Kidney (tissue), 14 donors: ENCODE results near the gene AGXT2. TPM values are rescaled to one million over a fixed set of nuclear protein-coding genes. Genes with fewer than 3 reads are reported as not detected.
A peak's percentile ranks its signal among the peaks of the same experiment; 100 is the strongest.

Experiments used
- DNase-seq, 5 donors: peaks; one replicate each; pipeline ENCODE4 v3.0.0-alpha.2; 2013 to 2020
- FAIRE-seq: peaks from 2 replicates; lab custom pipeline; 2012; peaks lifted over from hg19 to GRCh38; lab: Jason Lieb, UNC
- H3K27ac ChIP-seq, 2 donors: one replicate each; pipeline ENCODE4 v1.7.0; 2013; ENCODE audit warnings: low read depth in 2 of 2, low read length in 2 of 2, inconsistent platforms in 1 of 2
- H3K27me3 ChIP-seq: one replicate; pipeline ENCODE4 v1.7.1; 2013; ENCODE audit warnings: low read length, inconsistent platforms; ENCODE audit not compliant: control insufficient read depth, insufficient read depth
- H3K36me3 ChIP-seq, 3 donors: one replicate each; pipeline versions ENCODE4 v1.7.0 to v1.7.1; 2013; ENCODE audit warnings: low read length in 3 of 3, control low read depth in 1 of 3, inconsistent platforms in 1 of 3; ENCODE audit not compliant: insufficient read depth in 3 of 3, control insufficient read depth in 2 of 3
- H3K4me1 ChIP-seq, 3 donors: one replicate each; pipeline versions ENCODE4 v1.7.0 to v1.7.1; 2013; ENCODE audit warnings: low read length in 3 of 3, inconsistent platforms in 1 of 3, low read depth in 1 of 3; ENCODE audit not compliant: control insufficient read depth in 2 of 3, insufficient read depth in 2 of 3
- H3K4me3 ChIP-seq, 3 donors: one replicate each; pipeline versions ENCODE4 v1.7.0 to v1.8.1; 2013; ENCODE audit warnings: low read length in 3 of 3, control low read depth in 1 of 3, inconsistent platforms in 1 of 3
- H3K9ac ChIP-seq, 3 donors: one replicate each; pipeline versions ENCODE4 v1.7.0 to v1.7.1; 2013; ENCODE audit warnings: low read length in 3 of 3, control low read depth in 1 of 3, inconsistent platforms in 1 of 3
- H3K9me3 ChIP-seq, 3 donors: one replicate each; pipeline versions ENCODE4 v1.7.0 to v1.7.1; 2013; ENCODE audit warnings: low read length in 3 of 3, control low read depth in 1 of 3, inconsistent platforms in 1 of 3; ENCODE audit not compliant: control insufficient read depth in 2 of 3, insufficient read depth in 1 of 3
- CTCF ChIP-seq: IDR thresholded peaks from 3 replicates; pipeline ENCODE4 v1.5.1; 2012; ENCODE audit warnings: mild to moderate bottlenecking, moderate library complexity, borderline replicate concordance; ENCODE audit not compliant: insufficient read depth; ENCODE audit errors: extremely low read depth
- intact Hi-C: fragments of 100-400 bp; cut with DNase I; formaldehyde crosslinking; loops from one replicate; pipeline ENCODE4 v1.11.1; 2022
- polyA plus RNA-seq: library from polyadenylated mRNA; stranded (reverse); fragments of 350-450 nt; fragmentation: Illumina TruSeq; extraction: RNeasy Lipid Tissue Mini Kit (QIAGEN cat#74804); gene quantifications from one replicate; pipeline ENCODE4 v1.2.3, GENCODE V29; 2014; ENCODE audit warnings: low read depth, low replicate concordance; ENCODE audit not compliant: insufficient read depth
- total RNA-seq: library from RNA; stranded (reverse); fragmentation: NEBNext Ultra II Directional; extraction: Animal tissue kit (Norgen Biotek cat#: 25700); gene quantifications from one replicate; pipeline ENCODE4 v1.2.1, GENCODE V29; 2021
- donor health status: control.
- donor health status: control.
- donor health status: control.
- donor health status: control.
- donor health status: control.
- donor health status: DM: yes; HTN: yes; CAD: no.
- donor health status: Normal renal cell carcinoma (clear cell type).

AGXT2 gene
- total and polyA plus RNA-seq, 2 donors from 2014 or later = 8.0 to 215 TPM

- no peak overlapping the region for H3K9ac ChIP-seq
- peaks cover 0 to 7% (median 2%) of the 10 kb centered on the region in 3 donors for H3K36me3 ChIP-seq
- TF ChIP-seq CTCF = no peak
- H3K9me3 ChIP-seq = no peaks in the 10 kb centered on the region
- no peak overlapping the region for H3K4me3 ChIP-seq
- intact Hi-C loops = no loop called here
- no peak for FAIRE-seq
- no peaks in the 10 kb centered on the region for H3K27me3 ChIP-seq
- DNase-seq = peak in 3 of 5 donors; percentile 14 to 48 (median 45)
- no peaks in the 10 kb centered on the region for H3K4me1 ChIP-seq
- H3K27ac ChIP-seq = no peak overlapping the region
Measured at GRCh38 chr5:35087991-35088390, 40.2 kb upstream of the AGXT2 start.

- DNase-seq = no peak
- Histone ChIP-seq H3K4me3 (no peak overlapping the region), H3K36me3 (peaks cover 0 to 7% (median 2%) of the 10 kb centered on the region in 3 donors), H3K9ac (no peak overlapping the region), H3K27me3 (no peaks in the 10 kb centered on the region), H3K4me1 (no peaks in the 10 kb centered on the region), H3K27ac (no peak overlapping the region), H3K9me3 (no peaks in the 10 kb centered on the region)
- intact Hi-C loops = no loop called here
- TF ChIP-seq CTCF = no peak
- FAIRE-seq = no peak
Measured at GRCh38 chr5:35083150-35083549, 35.4 kb upstream of the AGXT2 start.

GRCh38 chr5:35082530-35082929 lies 34.8 kb upstream of the AGXT2 start:
- H3K9me3 ChIP-seq = no peaks in the 10 kb centered on the region
- TF ChIP-seq CTCF = no peak
- H3K27me3 ChIP-seq = no peaks in the 10 kb centered on the region
- peaks cover 0 to 7% (median 2%) of the 10 kb centered on the region in 3 donors for H3K36me3 ChIP-seq
- intact Hi-C loops = no loop called here
- FAIRE-seq = no peak
- no peak overlapping the region for H3K9ac ChIP-seq
- no peaks in the 10 kb centered on the region for H3K4me1 ChIP-seq
- no peak for DNase-seq
- H3K4me3 ChIP-seq = no peak overlapping the region
- H3K27ac ChIP-seq = no peak overlapping the region

- H3K4me3 ChIP-seq = no peak overlapping the region
- no peaks in the 10 kb centered on the region for H3K9me3 ChIP-seq
- H3K36me3 ChIP-seq = peaks cover 0 to 7% (median 2%) of the 10 kb centered on the region in 3 donors
- H3K27me3 ChIP-seq = no peaks in the 10 kb centered on the region
- H3K4me1 ChIP-seq = no peaks in the 10 kb centered on the region
- H3K27ac ChIP-seq = no peak overlapping the region
- DNase-seq (no peak), FAIRE-seq (no peak)
- no peak overlapping the region for H3K9ac ChIP-seq
- intact Hi-C loops = no loop called here
- no peak for TF ChIP-seq CTCF
Measured at GRCh38 chr5:35081134-35081533, 33.4 kb upstream of the AGXT2 start.
